Measurements from ENCODE around the gene WDPCP. TPM values are rescaled to one million over a fixed set of nuclear protein-coding genes. Genes with fewer than 3 reads are reported as not detected.
A peak's percentile ranks its signal among the peaks of the same experiment; 100 is the strongest.

The WDPCP gene
- total and polyA plus RNA-seq, 2 of the 4 experiments (the other 2 are of a cell fraction) = 2.2 to 10.2 TPM

- DNase-seq (no peak), ATAC-seq (ENCODE audit: low read depth) (peak; percentile 37; the same call in 1 of the 2 replicates)
- no peaks in the 10 kb centered on the region for H4K20me1 ChIP-seq (ENCODE audit: insufficient read depth, low read length)
- WGBS, 2 experiments (ENCODE audit: extremely low coverage in 2 of 2, insufficient read length in 1 of 2) = no CpG with 5 or more reads among the region's 2 CpGs
- no peak overlapping the region for H2AFZ ChIP-seq (replicated peaks; ENCODE audit: low read length, poor library complexity)
- H3K4me1 ChIP-seq (ENCODE audit: control insufficient read depth, insufficient read depth, low read length) = no peaks in the 10 kb centered on the region
- no peak overlapping the region for H4K5ac ChIP-seq (ENCODE audit: low read depth, low read length)
- TF ChIP-seq BHLHE40 (IDR thresholded peaks at IDR 0.05; ENCODE audit: low read depth, low read length) (no peak), ELK1 (IDR thresholded peaks at IDR 0.05; ENCODE audit: borderline replicate concordance, low read depth, low read length) (no peak), CHD1 (IDR thresholded peaks at IDR 0.05; ENCODE audit: low read depth, low read length) (no peak), RCOR1 (IDR thresholded peaks at IDR 0.05; ENCODE audit: insufficient replicate concordance, low read length) (no peak), RAD21 (IDR thresholded peaks at IDR 0.05; ENCODE audit: low read length) (no peak), MXI1 (IDR thresholded peaks at IDR 0.05; ENCODE audit: borderline replicate concordance, low read depth, low read length) (no peak), USF2 (IDR thresholded peaks at IDR 0.05; ENCODE audit: low read depth, low read length) (no peak), NFE2L2 (IDR thresholded peaks at IDR 0.05; ENCODE audit: low read depth, low read length) (no peak), SMC3 (IDR thresholded peaks at IDR 0.05; ENCODE audit: low read depth, low read length) (no peak), FOS (IDR thresholded peaks at IDR 0.05; ENCODE audit: low read depth, low read length) (no peak), MAFK (IDR thresholded peaks at IDR 0.05; ENCODE audit: low read depth, low read length) (no peak), MAZ (IDR thresholded peaks at IDR 0.05; ENCODE audit: borderline replicate concordance, low read depth, low read length) (no peak), RFX5 (IDR thresholded peaks at IDR 0.05; ENCODE audit: low read depth, low read length) (no peak)
- no peak overlapping the region for H3K27ac ChIP-seq (ENCODE audit: insufficient read depth, low read length)
- no peaks in the 10 kb centered on the region for H3K36me3 ChIP-seq (ENCODE audit: control insufficient read depth, insufficient read depth, low read length)
- H3K4me2 ChIP-seq (ENCODE audit: low read depth, low read length) = no peak overlapping the region
- no peaks in the 10 kb centered on the region for H3K79me1 ChIP-seq (ENCODE audit: low read depth in 1 of 2, low read length in 2 of 2)
- no peak overlapping the region for H3K4me3 ChIP-seq (ENCODE audit: insufficient read depth, low read depth, low read length)
- H3K9me3 ChIP-seq (ENCODE audit: control insufficient read depth, insufficient read depth, low read length) = no peaks in the 10 kb centered on the region
- intact Hi-C loops (cut with micrococcal nuclease) = loop anchor here (5.0 to 10.0 kb wide), 4 partner anchors 302 to 1030 kb away; no protein-coding TSS in a partner anchor
- CTCF ChIA-PET = no interaction called here
- H2AK9ac ChIP-seq (replicated peaks; ENCODE audit: low read depth, low read length, poor library complexity) = no peak overlapping the region
- H3K14ac ChIP-seq (replicated peaks; ENCODE audit: low read depth, low read length) = no peak overlapping the region
- no peak overlapping the region for H4K8ac ChIP-seq (ENCODE audit: low read depth in 2 of 2, low read length in 2 of 2)
- H2BK15ac ChIP-seq (ENCODE audit: low read depth, low read length) = no peak overlapping the region
- H2BK120ac ChIP-seq (ENCODE audit: low read depth, low read length) = no peak overlapping the region
- no peak overlapping the region for H4K91ac ChIP-seq (ENCODE audit: insufficient read depth, low read depth, low read length)
- H3K4ac ChIP-seq (ENCODE audit: low read depth, low read length) = no peak overlapping the region
- no peak overlapping the region for H2BK5ac ChIP-seq (ENCODE audit: low read depth, low read length, poor library complexity, severe bottlenecking)
- no peak overlapping the region for H3K56ac ChIP-seq (ENCODE audit: extremely low read depth, insufficient read depth, low read length)
- no TSS peak for BruUV-seq (replicated peaks)
- H3K27me3 ChIP-seq (ENCODE audit: control insufficient read depth, insufficient read depth, low read length) = no peaks in the 10 kb centered on the region
- H3K9ac ChIP-seq (ENCODE audit: low read depth, low read length) = no peak overlapping the region
- POLR2A ChIA-PET (ENCODE audit: unreplicated experiment) = no interaction called here
- no peak overlapping the region for H2AK5ac ChIP-seq (ENCODE audit: low read depth, low read length)
- no peak overlapping the region for H3K18ac ChIP-seq (ENCODE audit: low read depth, low read length)
- dilution Hi-C loops (cut with HindIII; ENCODE audit: low sequenced_read_pairs, unreplicated experiment) = no loop called here
- no peaks in the 10 kb centered on the region for H3K9me1 ChIP-seq (ENCODE audit: insufficient read depth, low read length)
- H2BK20ac ChIP-seq (ENCODE audit: low read depth, low read length) = no peak overlapping the region
- in situ Hi-C loops (cut with MboI; ENCODE audit: low sequenced_read_pairs) = loop anchor here (25.0 kb wide), 2 partner anchors 700 to 1025 kb away; no protein-coding TSS in a partner anchor
- no peak overlapping the region for H3K23ac ChIP-seq (ENCODE audit: low read depth, low read length)
These were observed 101.4 kb downstream of the WDPCP start for GRCh38 chr2:63486861-63487290.

Data from IMR-90 (cell line).